ENCODE results near the gene PDPR.
"Not testable (repeated sequence)": the region's sequence is repeated elsewhere in the genome, so short reads cannot be mapped to it uniquely, and the experiment has no call there.

DNA sequence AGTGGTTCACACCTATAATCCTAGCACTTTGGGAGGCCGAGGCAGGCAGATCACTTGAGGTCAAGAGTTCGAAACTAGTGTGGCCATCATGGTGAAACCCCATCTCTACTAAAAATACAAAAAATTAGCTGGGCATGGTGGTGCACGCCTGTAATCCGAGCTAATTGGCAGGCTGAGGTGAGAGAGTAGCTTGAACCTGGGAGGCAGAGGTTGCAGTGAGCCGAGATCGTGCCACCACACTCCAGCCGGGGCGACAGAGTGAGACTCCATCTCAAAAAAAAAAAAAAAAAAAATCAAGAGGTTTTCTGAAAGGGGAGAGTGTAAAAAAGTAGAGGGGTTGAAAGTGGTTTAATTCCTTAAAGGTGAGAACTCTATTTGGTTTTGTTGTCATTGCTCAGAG, 21.7 kb downstream of the PDPR start:
- TF ChIP-seq POLR2AphosphoS5 (IDR thresholded peaks at IDR 0.05; ENCODE audit: low read depth, low read length); POLR2A (IDR thresholded peaks at IDR 0.05; ENCODE audit: low read depth, low read length); TAF1 (IDR thresholded peaks at IDR 0.05; ENCODE audit: borderline replicate concordance, low read depth, low read length): not testable (repeated sequence)

Data from GM12892 (cell line).